T-helper 2 cell treated with Interferon-gamma antibody and Interleukin-4, amounts not matched to agents 100 ng/mL and 5 ng/mL, for 36 hours (primary cell): ENCODE measurements around the gene GABBR2. TPM values are rescaled to one million over a fixed set of nuclear protein-coding genes. Genes with fewer than 3 reads are reported as not detected.

ENCODE experiments used
- intact Hi-C: fragments of 100-400 bp; cut with micrococcal nuclease; formaldehyde crosslinking; loops from one replicate; pipeline ENCODE4 v1.15.1; 2023
- total RNA-seq: library from RNA; stranded (reverse); gene quantifications from 2 replicates; pipeline ENCODE4 v1.2.3, GENCODE V29; 2022

GABBR2 gene
- not detected in 2 replicates for total RNA-seq

GRCh38 chr9:98708933-98709911 is at the start of gene GABBR2:
TSS of gene GABBR2 (minus strand) at chr9:98708935. CDS start at chr9:98708737, 198 bp downstream.
- intact Hi-C loops, result no loop called here

GRCh38 chr9:98755006-98755618 is 46.4 kb upstream of the GABBR2 start:
- intact Hi-C loops, result no loop called here

DNA sequence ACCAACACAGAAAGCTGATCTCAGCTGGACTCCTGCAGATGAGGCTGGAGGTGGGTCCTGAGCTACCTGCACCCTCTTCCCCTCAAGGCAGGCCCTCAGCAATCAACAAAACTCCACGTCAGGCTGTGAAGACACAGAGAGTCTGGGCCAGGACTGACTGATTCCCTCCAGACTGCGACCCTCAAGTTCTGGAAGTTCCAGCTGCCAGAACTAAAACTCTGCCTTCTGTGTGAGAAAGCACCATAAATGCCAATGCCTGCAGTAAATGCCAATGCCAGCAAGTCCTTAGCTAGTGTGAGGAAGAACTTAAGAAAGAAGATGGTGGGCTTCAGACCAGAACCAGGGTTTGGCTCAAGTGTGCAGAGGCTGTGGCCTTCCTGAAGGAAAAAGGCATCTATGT is 42.5 kb upstream of the GABBR2 start:
- intact Hi-C loops, result no loop called here

GRCh38 chr9:98750364-98751060 is 41.8 kb upstream of the GABBR2 start:
- intact Hi-C loops, result no loop called here

GRCh38 chr9:98747476-98747875 is 38.7 kb upstream of the GABBR2 start:
- intact Hi-C loops, result no loop called here

DNA sequence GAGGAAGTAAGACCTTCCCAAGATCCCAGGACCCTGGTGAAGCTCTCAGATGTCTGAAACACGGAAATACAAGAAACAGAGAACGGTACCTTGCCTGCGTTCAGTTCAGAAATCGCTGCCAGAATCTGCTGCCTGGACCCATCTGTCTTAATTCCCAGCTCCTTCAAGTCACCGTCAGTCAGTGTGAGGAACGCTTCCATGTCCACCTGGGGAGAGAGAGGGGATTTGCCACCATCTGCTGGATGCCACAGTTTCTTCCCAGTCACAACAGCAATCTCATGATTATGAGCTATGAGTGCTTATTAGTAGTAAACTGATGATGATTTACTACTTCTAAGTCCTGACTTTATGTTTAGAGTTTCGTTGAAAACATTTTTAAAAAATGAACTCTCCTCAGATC is 36.7 kb upstream of the GABBR2 start:
- intact Hi-C loops, result no loop called here

GRCh38 chr9:98743818-98744611 is 35.3 kb upstream of the GABBR2 start:
- intact Hi-C loops, result no loop called here

GRCh38 chr9:98743329-98743728 is 34.6 kb upstream of the GABBR2 start:
- intact Hi-C loops, result no loop called here

DNA sequence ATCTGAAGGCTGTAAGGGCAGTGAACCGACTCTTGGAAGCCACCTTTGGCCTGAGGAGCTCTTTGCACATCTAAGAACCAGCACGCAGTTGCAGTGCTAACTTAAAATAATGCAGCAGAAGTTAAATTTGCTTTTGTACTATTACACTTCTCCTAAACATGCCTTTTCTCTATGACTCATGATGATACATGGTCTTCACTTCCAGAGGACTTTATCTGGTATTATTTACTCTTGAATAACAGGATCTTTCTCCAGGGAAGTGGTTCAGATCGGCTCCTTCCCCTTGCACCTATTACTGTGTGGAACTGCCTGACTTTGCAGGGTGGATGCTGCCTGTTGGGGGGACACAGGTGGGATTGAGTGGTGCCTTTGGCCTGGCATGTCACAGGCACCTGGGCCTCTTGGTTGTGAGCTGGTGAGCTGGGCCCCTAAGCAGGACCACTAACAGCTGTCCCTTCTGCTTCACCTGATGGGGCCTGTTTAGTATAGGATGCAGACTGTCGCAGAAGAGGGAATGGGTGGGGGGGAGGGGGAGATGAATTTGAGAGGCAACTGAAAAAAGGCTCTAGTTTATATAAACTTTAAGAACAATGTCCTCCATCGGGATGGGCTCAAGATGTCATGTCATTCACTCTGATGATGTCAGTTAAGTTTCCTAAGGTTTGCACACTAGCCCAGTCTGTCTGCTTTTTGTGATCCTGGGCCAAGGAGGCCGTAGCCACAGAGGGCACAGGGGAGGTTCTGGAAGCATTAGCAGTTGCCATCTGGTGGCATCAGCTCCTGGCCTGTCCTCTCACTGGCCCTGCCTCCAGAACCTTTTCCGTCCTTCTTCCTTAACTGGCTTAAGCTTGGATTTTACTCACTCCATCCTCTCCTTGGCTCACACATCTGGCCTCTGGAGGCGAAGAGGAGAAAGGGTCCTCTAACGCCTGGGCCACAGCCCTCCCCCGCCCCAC is 33.9 kb upstream of the GABBR2 start:
- intact Hi-C loops, result no loop called here

GRCh38 chr9:98740226-98740881 is 31.6 kb upstream of the GABBR2 start:
- intact Hi-C loops, result no loop called here

- intact Hi-C loops, result no loop called here
These were observed 30.0 kb upstream of the GABBR2 start for GRCh38 chr9:98738741-98739140.

DNA sequence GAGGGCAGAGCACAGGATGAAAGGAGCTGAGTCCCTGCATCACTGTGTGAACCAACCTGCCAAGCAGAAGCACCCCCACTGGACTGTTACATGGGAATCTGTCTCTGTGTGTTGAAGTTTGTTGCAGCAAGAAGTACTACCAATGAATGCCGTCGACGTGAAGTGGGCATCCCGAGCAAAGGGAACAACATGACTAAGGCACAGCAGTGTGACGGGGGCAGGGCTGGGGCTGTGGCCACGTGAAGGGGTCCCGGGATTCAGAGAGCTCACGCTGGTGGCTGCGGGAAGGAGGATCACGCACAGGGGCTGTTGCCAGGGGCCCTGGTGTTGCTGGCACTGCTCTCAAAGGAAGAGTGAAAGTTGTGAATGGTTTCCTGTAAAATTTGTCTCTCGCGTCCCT is 27.5 kb upstream of the GABBR2 start:
- intact Hi-C loops, result no loop called here

DNA sequence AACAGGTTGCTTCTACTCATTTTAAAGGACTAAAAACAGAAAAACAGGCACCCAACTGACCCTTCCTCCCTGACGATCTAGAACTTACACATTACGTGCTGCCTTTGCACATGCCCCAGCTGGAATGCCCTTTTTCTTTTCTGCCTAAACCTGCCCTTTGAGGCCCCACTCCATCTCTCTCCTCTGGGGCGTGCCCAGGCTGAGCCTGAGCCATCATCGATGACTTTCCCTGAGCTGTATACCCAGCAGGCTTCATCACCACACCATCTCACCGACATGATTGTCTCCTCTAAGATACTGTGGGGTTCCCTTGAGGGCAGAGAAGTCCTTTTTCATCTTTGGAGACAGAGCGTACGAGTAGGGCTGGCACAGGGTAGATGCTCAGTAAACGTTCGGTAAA is 24.1 kb upstream of the GABBR2 start:
- intact Hi-C loops, result no loop called here

DNA sequence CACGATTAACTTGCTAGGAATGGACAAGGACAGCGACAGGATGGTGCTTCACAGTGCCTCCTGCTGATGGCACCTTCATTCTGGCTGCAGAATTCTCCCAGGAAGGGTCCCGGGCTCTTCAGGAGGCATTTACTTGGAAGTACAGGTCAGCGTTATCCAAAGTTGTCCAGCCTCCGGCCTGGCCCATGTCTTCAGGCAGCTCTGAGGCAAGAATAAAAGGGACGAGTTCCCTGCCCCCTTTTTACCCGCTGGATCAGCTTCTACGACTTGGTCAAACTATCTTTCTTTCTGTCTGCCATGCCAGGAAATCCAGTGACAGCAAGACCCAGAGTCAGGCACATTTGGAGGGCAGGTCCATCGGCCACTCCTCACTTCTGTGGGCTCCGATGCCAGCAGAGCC is 23.4 kb upstream of the GABBR2 start:
- intact Hi-C loops, result no loop called here

GRCh38 chr9:98730871-98731270 is 22.1 kb upstream of the GABBR2 start:
- intact Hi-C loops, result no loop called here

DNA sequence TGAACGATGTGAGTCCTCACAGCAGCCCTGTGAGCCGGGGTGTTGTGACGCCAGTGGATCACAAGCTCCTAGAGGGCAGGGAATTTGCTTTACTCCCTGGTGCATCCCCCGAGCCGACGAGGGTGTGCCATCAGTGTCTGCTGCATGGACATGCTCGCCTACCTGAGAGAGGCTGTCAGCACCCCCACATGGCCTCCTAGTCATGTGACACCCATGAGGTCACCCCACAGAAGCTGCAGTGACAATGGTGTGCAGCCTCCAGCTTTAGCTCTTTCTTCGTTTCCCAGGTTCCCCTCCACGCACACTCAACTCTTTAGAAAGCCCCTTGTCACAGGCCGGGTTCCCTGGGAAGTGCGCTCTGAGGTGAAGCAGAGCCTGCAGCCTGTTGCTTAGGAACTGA is 19.8 kb upstream of the GABBR2 start:
- intact Hi-C loops, result no loop called here

DNA sequence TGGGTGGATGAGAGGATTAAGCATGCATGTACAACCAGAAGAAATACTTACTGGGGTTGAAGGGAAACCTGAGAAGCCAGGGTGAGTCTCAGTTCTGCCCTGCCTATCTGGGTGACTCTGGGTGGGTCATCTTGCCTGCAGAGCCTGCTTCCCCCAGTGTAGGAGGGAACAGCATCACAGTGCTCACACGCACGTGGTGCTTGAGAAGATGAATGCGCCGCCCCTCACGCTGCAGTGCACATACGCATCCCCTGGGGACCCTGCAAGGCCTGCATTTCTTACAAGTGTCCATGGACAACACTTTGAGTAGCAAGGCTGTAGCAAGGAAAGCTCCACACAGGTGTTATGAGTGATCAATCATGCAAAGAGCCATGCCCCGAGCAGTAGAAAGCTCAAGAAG is 18.7 kb upstream of the GABBR2 start:
- intact Hi-C loops, result no loop called here

DNA sequence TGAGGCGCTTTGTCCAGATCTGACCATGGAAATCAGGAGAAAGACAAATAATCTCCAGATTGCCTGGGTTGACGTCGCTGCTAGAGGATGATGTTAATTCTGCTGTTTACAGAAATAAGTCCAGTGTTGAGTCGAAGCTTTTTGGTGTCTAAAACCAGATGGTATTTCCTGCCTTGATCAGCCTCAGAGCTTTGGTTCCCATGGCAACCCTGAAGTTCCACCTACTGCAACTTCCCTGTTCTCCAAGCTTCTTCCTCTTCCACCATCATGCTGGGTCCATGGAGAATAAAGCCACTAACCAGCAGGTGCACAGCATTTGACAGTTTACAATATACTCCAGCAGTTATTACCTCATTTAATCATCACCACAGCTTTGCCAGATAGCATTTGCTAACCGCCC is 18.0 kb upstream of the GABBR2 start:
- intact Hi-C loops, result no loop called here

GRCh38 chr9:98724810-98725530 is 16.2 kb upstream of the GABBR2 start:
- intact Hi-C loops, result no loop called here
